AG20443 (cell line): ENCODE measurements around the gene TRIM17.

Experiments
- DNase-seq: peaks from one replicate; pipeline ENCODE4 v3.0.0; 2012; ENCODE audit warnings: low spot score, mixed read lengths

TRIM17 gene

GRCh38 chr1:228400692-228401454, 15.8 kb downstream of the TRIM17 start:
- no peak for DNase-seq

- no peak for DNase-seq
Measured at GRCh38 chr1:228400237-228400651, 16.4 kb downstream of the TRIM17 start.

- no peak for DNase-seq
Measured at GRCh38 chr1:228399531-228400236, 17.0 kb downstream of the TRIM17 start.

DNA sequence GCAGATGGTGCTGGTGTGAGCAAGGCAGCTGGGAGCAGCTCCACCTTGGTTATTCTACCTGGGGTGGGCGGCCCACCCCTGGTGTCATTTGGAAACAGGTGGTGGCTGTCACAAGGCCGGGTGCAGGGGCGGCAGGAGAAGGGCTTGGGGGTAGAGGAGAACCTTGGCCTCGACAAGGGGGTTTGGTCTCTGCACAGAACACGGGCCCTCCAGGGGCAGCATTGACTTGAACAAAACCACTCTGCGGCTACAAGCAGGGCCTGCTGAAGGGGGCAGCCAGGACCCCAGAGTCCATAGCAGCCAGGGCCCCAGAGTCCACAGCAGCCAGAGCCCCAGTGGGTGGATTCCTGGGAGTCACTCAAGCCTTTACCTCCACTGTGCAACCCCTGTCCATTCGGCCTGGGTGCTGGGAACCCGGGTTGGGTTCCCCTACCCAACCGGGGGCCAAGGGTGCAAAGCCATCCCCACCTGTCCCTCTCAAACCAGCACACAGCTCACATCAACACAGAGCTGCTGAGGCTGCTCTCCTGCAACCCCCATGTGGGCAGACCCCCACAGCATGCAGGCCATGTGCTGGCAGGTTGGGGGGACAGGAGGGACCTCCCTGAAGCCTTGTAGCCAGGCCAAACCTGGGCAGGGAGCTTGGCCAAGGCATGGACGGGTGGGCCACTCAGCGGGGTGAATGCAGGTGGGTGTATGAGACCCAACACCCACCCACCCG, 17.8 kb downstream of the TRIM17 start:
- no peak for DNase-seq

GRCh38 chr1:228397966-228398365, 18.7 kb downstream of the TRIM17 start:
- DNase-seq: no peak

DNA sequence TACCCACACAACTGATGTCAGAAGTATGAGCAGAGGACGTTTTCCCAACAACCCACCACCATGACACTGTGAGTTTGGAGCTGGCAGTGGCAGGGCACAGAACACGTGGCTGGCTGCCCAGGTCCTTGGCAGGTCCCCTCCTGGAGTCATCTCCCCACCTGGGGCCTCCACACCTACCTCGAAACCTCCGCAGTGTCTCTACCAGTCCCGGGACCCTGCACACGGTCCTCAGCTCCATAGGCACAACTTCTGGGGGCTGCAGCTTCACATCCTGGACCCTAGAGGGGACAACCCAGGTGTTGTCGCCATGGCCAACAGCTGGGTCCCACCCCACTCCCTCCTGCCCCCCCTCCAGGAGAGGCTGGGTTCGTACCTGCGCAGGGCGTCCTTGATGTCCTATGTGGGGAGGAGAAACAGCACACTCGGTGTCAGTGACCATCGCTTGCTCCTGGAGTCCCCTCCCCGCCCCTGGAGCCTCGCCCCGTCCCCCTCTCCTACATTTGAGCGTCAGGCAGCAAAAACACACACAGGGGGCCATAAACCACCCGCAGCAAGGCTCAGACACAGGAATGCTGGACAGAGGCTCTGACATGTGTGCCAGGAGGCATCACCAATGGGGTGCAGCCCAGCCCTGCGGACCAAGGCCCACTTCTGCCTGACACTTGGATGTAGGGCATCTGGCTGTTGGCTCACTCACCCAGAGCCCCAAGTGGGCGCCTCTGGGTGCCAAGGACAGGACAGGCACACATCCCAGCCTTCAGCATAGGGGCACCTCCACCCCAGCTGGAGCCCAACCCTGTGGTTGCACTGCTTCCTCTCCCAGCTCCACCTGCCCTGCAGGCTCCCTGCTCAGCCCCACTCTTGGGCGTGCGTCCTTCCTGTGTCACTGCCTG, 19.6 kb downstream of the TRIM17 start:
- no peak for DNase-seq

- DNase-seq: no peak
Measured at GRCh38 chr1:228394571-228395394, 21.9 kb downstream of the TRIM17 start.

DNA sequence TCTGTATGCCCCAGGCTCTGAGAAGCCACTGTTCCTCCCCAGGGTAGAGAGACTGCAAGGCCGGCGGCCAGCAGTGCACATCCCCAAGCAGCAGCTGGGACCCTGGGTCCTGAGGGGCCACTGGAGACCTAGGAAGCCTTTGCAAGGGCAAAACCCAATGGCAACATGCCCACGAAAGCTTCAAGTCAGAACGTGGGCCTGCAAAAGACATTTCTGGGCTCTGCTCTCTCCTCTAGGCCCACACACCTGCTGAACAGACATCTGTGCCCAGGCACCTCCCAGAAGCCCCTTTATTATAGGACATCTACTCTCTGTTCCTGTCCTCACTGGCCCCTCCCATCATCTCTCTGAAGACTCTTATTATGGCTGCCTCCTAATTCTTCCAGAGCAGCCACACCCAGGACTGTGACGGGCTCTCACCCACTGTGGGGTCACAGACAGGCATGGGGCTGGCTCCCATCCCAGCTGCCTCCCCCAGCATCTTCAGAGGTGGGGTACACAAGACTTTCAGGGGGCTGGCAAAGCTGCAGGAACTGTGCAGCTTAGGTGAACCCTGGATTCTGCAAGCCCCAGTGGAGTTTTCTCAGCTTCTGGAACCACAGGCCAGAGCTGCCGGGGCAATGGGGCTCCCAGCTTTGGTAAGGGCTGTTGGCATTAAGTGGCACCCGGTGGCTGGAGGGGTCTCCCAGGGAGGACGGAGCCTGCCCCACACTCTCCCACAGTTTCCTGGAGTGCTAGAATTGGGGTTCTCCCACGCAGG, 22.7 kb downstream of the TRIM17 start:
- no peak for DNase-seq

DNA sequence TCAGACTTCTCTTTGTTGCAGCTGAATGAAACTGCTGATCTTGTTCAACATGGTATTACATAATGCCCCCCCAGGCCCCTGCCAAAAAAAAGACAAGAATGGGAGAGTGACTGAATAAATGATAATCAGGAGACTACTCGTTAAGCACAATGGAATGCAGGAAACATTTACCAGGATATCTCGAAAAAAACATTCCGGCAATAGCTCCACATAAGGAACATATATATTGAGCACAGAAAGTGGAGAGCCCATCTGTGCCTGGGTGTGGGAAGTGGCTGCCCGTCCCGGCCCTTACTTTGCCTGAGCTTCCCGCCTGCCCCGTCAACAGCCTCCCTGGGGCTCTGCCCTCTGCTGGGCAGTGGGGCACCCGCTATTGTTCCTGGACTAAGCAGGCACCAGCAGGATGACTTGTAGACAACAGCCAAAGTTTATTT, 23.4 kb downstream of the TRIM17 start:
- peak; percentile 80 for DNase-seq

DNA sequence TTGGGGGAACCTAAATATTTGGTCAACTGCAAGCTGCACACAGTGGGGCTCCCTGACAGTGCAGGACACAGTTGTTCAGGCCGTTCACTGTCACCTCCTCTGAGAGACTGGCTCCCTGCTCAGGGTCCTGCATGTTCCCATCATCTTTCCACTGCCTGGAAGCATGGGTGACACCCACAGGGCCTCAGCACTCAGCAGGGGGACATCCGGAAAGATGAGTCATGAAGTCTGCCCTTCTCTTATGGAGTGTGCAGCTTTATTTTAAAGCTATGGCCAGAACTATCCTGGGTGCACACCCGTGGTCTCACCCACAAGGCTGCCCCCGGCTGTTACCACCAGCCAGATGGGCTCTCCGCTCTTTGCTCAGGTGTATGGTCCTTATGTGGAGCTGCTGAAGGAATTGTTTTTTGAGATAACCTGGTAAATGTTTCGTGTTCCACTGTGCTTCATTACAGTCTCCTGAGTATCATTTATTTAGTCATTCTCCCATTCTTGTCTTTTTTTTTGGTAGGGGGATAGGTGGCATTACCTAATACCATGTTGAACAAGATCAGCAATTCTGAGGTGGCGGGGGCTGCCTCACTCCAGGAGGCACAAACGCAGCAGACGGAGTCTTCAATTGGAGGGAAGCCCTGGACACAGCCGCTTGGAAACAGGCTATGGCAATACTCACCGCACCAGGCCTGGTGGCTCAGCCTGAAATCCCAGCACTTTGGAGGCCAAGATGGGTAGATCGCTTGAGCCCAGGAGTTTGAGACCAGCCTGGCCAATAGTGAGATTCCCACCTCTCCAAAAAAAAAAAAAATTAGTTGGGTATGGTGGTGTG, 24.3 kb downstream of the TRIM17 start:
- no peak for DNase-seq

DNA sequence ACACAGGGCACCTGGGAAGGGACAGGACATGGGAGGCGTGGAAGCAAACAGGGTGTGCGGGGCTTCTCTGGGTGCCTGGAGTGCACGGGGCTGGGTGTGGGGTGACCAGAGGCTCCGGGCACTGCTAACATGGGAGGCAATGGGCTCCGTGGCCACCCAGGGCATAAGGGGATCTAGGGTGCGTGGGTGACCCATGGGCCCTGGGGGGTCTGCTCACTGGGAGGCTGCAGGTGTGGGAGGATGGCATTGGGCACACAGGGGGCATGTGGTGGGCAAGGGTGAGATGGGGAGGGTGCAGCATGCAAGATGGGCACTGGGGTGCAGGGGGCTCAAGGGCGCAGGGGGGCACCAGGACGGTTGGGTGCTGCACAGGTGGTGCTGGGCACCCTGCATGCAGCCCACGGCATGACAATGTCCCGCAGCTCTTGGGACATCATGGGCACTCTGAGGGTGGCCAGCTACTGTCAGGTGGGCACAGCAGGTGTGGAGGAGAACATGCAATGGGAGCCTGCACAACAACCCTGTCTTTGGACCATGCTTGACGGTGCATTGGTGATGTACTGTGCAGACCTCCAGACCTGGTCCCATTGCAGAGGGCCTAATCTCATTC, 25.1 kb downstream of the TRIM17 start:
- DNase-seq: no peak

GRCh38 chr1:228390649-228391048, 26.0 kb downstream of the TRIM17 start:
- DNase-seq: no peak

DNA sequence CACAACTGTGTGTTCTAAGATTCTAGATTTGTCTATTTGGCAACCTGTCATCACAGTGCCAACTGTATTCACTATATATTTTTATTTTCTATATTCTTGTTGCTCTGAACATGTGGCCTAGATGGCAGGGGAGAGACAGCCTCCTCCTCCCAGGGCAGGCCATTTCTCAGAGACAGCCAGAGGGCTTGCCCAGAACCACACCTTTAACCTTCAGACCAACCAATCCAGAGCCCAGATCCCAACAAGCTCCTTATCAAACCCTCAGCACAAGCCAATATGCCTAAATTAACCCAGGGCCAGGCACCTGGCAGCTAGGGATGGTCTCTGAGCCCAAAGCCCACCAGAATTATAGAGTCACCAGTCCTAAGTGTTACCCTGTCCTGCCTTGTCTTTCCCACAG, 29.3 kb downstream of the TRIM17 start:
- no peak for DNase-seq

- no peak for DNase-seq
Measured at GRCh38 chr1:228385232-228385631, 31.4 kb downstream of the TRIM17 start.

- no peak for DNase-seq
Measured at GRCh38 chr1:228383773-228384172, 32.9 kb downstream of the TRIM17 start.

DNA sequence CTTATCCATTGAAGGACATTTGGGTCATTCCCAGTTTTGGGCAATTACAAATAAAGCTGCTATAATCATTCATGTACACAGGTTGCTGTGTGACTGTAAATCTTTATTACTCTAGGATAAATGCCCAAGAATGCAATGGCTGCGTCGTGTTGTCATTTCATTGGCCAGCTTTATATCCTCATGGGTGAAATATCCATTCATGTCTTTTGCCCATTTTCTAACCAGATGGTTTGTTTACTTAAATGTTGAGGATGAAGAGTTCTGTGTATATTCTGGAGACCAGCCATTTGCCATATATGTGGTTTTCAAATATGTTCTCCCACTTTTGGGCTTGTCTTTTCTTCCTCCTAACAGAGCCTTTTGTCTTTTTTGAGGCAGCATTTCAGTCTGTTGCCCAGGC, 35.3 kb downstream of the TRIM17 start:
- no peak for DNase-seq

GRCh38 chr1:228379666-228380065, 37.0 kb downstream of the TRIM17 start:
- DNase-seq: no peak

- peak; percentile 57 for DNase-seq
Measured at GRCh38 chr1:228378873-228379460, 37.7 kb downstream of the TRIM17 start.
